Superior temporal gyrus (tissue), 1 donor: ENCODE results near the gene XPR1.

Source experiments
- DNase-seq: peaks from one replicate; pipeline ENCODE4 v3.0.0-alpha.2; 2016; ENCODE audit errors: extremely low spot score

Gene XPR1

GRCh38 chr1:180615493-180616290 lies 16.1 kb upstream of the XPR1 start:
- DNase-seq, result no peak

DNA sequence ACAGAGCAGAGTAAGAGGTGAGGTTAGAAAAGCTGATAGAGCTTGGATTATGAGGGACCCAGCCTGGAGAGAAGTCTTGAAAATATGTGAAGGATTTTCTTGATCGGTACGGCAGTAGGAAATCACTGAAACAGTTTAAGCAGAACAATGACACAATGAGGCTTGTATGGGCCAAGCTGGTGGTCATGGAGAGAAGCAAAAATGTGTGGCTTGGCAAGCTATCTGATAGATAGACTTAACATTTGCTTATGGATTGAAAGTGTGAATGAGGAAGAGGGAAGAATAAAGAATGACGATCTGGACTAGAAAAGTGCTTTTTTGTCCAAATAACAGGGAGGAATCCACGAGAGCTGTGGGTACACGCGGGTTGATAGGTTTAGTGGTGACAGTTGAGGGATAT lies 15.4 kb upstream of the XPR1 start:
- no peak for DNase-seq

GRCh38 chr1:180617774-180618395 lies 13.9 kb upstream of the XPR1 start:
- DNase-seq, result no peak

GRCh38 chr1:180620581-180620980 lies 11.2 kb upstream of the XPR1 start:
- DNase-seq, result no peak

GRCh38 chr1:180622658-180623508 lies 8.9 kb upstream of the XPR1 start:
- no peak for DNase-seq

- DNase-seq, result no peak
Measured at GRCh38 chr1:180623579-180624347, 8.1 kb upstream of the XPR1 start.

GRCh38 chr1:180626711-180627110 lies 5.1 kb upstream of the XPR1 start:
- no peak for DNase-seq

- no peak for DNase-seq
Measured at GRCh38 chr1:180627411-180627810, 4.4 kb upstream of the XPR1 start.

- DNase-seq, result no peak
Measured at GRCh38 chr1:180628646-180629045, 3.2 kb upstream of the XPR1 start.

GRCh38 chr1:180630408-180631193 lies 1.2 kb upstream of the XPR1 start:
- DNase-seq, result no peak

GRCh38 chr1:180631194-180631765 lies 542 bp upstream of the XPR1 start:
- DNase-seq, result no peak

- DNase-seq, result peak; percentile 74
Measured at GRCh38 chr1:180632326-180633056, 669 bp downstream of the XPR1 start.

- peak; percentile 48 for DNase-seq
Measured at GRCh38 chr1:180633057-180634056, 1.5 kb downstream of the XPR1 start.

DNA sequence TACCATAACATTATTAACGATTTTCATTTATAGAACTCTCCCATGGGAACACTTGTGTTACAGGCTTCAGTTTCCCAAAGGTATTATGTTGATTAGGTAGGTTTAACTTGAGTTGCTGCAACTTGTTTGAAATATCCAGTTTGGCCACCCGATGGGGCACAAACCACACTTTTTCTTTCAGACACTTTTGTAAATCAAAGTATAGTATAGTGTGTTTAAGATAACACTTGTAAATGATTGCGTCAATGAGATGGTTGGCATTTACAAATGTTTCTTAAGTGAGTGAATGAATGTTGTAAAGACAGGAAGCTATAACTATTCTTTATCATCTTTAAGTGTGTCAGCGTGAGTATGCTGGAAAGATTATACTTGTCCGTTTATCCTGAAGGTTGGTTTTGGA lies 4.3 kb downstream of the XPR1 start:
- peak; percentile 24 for DNase-seq

DNA sequence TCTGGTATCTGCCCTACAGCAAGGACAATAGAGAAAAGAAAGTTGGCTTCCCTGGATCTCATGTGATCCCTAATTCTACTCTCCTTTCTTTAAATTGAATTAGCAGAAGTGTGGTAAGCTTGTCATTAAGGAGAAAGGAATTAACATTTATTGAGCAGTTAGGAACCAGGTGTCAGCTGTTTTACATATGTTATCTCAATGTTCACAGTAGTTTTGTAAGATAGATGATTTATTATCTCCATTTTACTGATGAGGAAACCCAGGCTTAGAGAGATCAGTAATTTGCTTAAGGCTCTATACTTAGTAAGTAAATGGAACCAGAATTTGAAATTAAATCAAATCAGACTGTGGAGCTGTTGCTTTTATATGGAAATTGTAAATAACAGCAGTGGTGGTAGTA lies 8.0 kb downstream of the XPR1 start:
- no peak for DNase-seq

DNA sequence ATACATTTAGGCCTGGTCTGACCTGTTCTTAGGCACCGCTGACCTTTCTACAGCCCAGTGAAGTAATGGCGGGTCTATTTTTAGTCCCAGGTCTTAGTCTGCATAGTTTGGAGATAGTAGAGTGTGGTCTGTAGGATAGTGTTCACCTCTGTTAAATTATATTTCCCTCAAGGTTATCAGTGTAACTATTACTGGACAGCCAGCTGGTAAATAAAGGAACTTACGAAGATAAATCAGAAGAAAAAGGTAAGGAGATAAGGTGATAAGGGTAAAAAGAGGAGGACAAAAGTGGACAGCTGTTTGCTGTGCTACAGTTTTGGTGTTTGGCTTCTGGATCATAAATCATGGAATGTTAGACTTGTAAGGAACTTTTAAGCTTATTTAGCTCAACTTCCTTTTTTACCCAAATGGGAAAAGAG lies 8.7 kb downstream of the XPR1 start:
- no peak for DNase-seq

GRCh38 chr1:180641662-180642061 lies 9.8 kb downstream of the XPR1 start:
- no peak for DNase-seq

- no peak for DNase-seq
Measured at GRCh38 chr1:180642781-180643180, 11.0 kb downstream of the XPR1 start.

GRCh38 chr1:180643693-180644092 lies 11.9 kb downstream of the XPR1 start:
- no peak for DNase-seq
